Panc1 (cell line): ENCODE measurements around the gene IL21R. TPM values are rescaled to one million over a fixed set of nuclear protein-coding genes. Genes with fewer than 3 reads are reported as not detected.

Experiments used
- ATAC-seq: fragments of 200-7000 bp; cut with Tn5 transposase; 2 replicates; pipeline ENCODE4 v1.9.1; 2020; ENCODE audit warnings: mild to moderate bottlenecking, moderate library complexity
- BruUV-seq: library from RNA; stranded (reverse); fragments of 400-500 nt; replicated peaks from 2 replicates; lab custom pipeline; 2021; lab: Mats Ljungman, UMichigan
- CTCF ChIA-PET: fragments of 300-600 bp; sonication (Branson Sonifier 250); formaldehyde crosslinking; loops from one replicate; lab custom pipeline; 2022; ENCODE audit warnings: antibody characterized with exemption; lab: Charles Lee
- POLR2A ChIA-PET: fragments of 300-600 bp; sonication (Branson Sonifier 250); formaldehyde crosslinking; loops from one replicate; lab custom pipeline; 2022; ENCODE audit warnings: antibody characterized with exemption; lab: Charles Lee
- DNase-seq: peaks from one replicate; pipeline ENCODE4 v3.0.0-alpha.2; 2010; ENCODE audit warnings: low read depth, low spot score
- H3K27ac ChIP-seq: 2 replicates; pipeline ENCODE4 v1.5.1; 2011; ENCODE audit warnings: mild to moderate bottlenecking, low read length, inconsistent platforms
- H3K27me3 ChIP-seq: fragments of 200-500 bp; sonication (Bioruptor generic); 2 replicates; pipeline ENCODE4 v1.6.0; 2014; ENCODE audit warnings: low read length, inconsistent platforms; ENCODE audit not compliant: control insufficient read depth, insufficient read depth
- H3K36me3 ChIP-seq: fragments of 200-500 bp; sonication (Bioruptor generic); 2 replicates; pipeline ENCODE4 v1.5.1; 2014; ENCODE audit warnings: inconsistent platforms, mild to moderate bottlenecking, low read length, moderate library complexity; ENCODE audit not compliant: control insufficient read depth, insufficient read depth
- H3K4me1 ChIP-seq: 2 replicates; pipeline ENCODE4 v1.5.1; 2011; ENCODE audit warnings: inconsistent platforms, mild to moderate bottlenecking, low read length, moderate library complexity; ENCODE audit not compliant: control insufficient read depth, insufficient read depth
- H3K4me3 ChIP-seq, 2 experiments: 2 replicates each; pipeline ENCODE4 v1.5.1; 2011 to 2012; ENCODE audit warnings: low read depth in 2 of 2, low read length in 2 of 2, mild to moderate bottlenecking in 2 of 2, inconsistent platforms in 1 of 2, moderate library complexity in 1 of 2
- H3K9me3 ChIP-seq: fragments of 200-500 bp; sonication (Bioruptor generic); 2 replicates; pipeline ENCODE4 v1.5.1; 2014; ENCODE audit warnings: low read depth, mild to moderate bottlenecking, inconsistent platforms, low read length, moderate library complexity; ENCODE audit not compliant: control insufficient read depth, insufficient read depth
- CTCF ChIP-seq: fragments of 450-650 bp; IDR thresholded peaks from 2 replicates; pipeline ENCODE4 v1.5.1; 2017; ENCODE audit warnings: mild to moderate bottlenecking
- POLR2AphosphoS5 ChIP-seq: IDR thresholded peaks from 2 replicates; pipeline ENCODE4 v1.6.1; 2012; ENCODE audit warnings: mild to moderate bottlenecking, low read depth, low read length, moderate library complexity
- REST ChIP-seq, 2 experiments: IDR thresholded peaks; 2 replicates each; pipeline ENCODE4 v1.6.1; 2011 to 2012; ENCODE audit warnings: low read depth in 2 of 2, control low read depth in 1 of 2, low read length in 1 of 2, mild to moderate bottlenecking in 1 of 2, moderate library complexity in 1 of 2; ENCODE audit not compliant: insufficient read depth in 1 of 2
- SIN3A ChIP-seq: IDR thresholded peaks from 2 replicates; pipeline ENCODE4 v1.6.1; 2012; ENCODE audit warnings: low read depth, mild to moderate bottlenecking, low read length, moderate library complexity, borderline replicate concordance; ENCODE audit not compliant: insufficient read depth
- TCF7L2 ChIP-seq: IDR thresholded peaks from 2 replicates; pipeline ENCODE4 v1.6.1; 2011; ENCODE audit warnings: mild to moderate bottlenecking, low read depth, low read length, inconsistent platforms
- in situ Hi-C: cut with HindIII; loops from 2 replicates; pipeline ENCODE4 v1.10.0; 2016; ENCODE audit warnings: low sequenced_read_pairs, low pct_unique_long_range_greater_than_20kb
- intact Hi-C: fragments of 100-400 bp; cut with micrococcal nuclease; formaldehyde crosslinking; loops from one replicate; pipeline ENCODE4 v1.10.0; 2022; ENCODE audit not compliant: unreplicated experiment
- total RNA-seq: library from RNA; stranded (reverse); gene quantifications from one replicate; pipeline ENCODE4 v1.2.1, GENCODE V29; 2021; ENCODE audit not compliant: unreplicated experiment

The IL21R gene
- total RNA-seq, 1 experiment from 2014 or later = 0.10 TPM

GRCh38 chr16:27379919-27380318, 22.1 kb upstream of the IL21R start:
- Histone ChIP-seq H3K27me3 (no peaks in the 10 kb centered on the region), H3K36me3 (no peaks in the 10 kb centered on the region), H3K4me1 (no peaks in the 10 kb centered on the region), H3K9me3 (0 out of 2 replicates have a peak, but pooled peaks cover 4% of the 10 kb centered on the region), H3K4me3 (no peak overlapping the region), H3K27ac (no peak overlapping the region)
- DNase-seq = no peak
- CTCF ChIA-PET = no interaction called here
- in situ Hi-C loops (no loop called here), intact Hi-C loops (no loop called here)
- no TSS peak for BruUV-seq
- no peak for TF ChIP-seq SIN3A
- TF ChIP-seq TCF7L2 = no peak
- no peak for TF ChIP-seq POLR2AphosphoS5
- TF ChIP-seq CTCF = no peak
- TF ChIP-seq REST (IDR thresholded peaks at IDR 0.05; ENCODE audit: insufficient read depth in 1 of 2, low read depth in 2 of 2, low read length in 1 of 2) = no peak
- ATAC-seq = no peak
- POLR2A ChIA-PET = no interaction called here

- ChIA-PET CTCF (no interaction called here), POLR2A (interaction anchor here (0.7 kb wide), 1 partner anchor 381 kb away, joined by 3 read pairs; no protein-coding TSS in a partner anchor)
- Histone ChIP-seq H3K4me1 (no peaks in the 10 kb centered on the region), H3K9me3 (0 out of 2 replicates have a peak, but pooled peaks cover 4% of the 10 kb centered on the region), H3K4me3 (no peak overlapping the region), H3K27me3 (no peaks in the 10 kb centered on the region), H3K36me3 (no peaks in the 10 kb centered on the region), H3K27ac (no peak overlapping the region)
- TF ChIP-seq SIN3A = no peak
- no peak for TF ChIP-seq TCF7L2
- no peak for TF ChIP-seq CTCF
- DNase-seq (no peak), ATAC-seq (no peak)
- BruUV-seq = no TSS peak
- intact Hi-C loops (no loop called here), in situ Hi-C loops (no loop called here)
Observed at GRCh38 chr16:27381236-27381635, 20.7 kb upstream of the IL21R start.
